Transverse colon (tissue), 4 donors: ENCODE measurements around the gene LONP1.
"Not testable (repeated sequence)": the region's sequence is repeated elsewhere in the genome, so short reads cannot be mapped to it uniquely, and the experiment has no call there.

ENCODE experiments used
- POLR2A ChIP-seq: fragments of 450-650 bp; IDR thresholded peaks from one replicate; pipeline ENCODE4 v1.6.1; 2016; ENCODE audit warnings: antibody characterized with exemption, mild to moderate bottlenecking, moderate library complexity
- POLR2AphosphoS5 ChIP-seq, 3 donors: sonication (generic); formaldehyde crosslinking; IDR thresholded peaks; one replicate each; pipeline ENCODE4 v1.6.1; 2016; ENCODE audit warnings: antibody characterized with exemption in 3 of 3
- TF ChIP-seq, protein P1 (sequence below), 5 experiments: fragments of 200-600 bp in 3 of 5; fragments of 450-650 bp in 2 of 5; sonication (generic) in 3 of 5; IDR thresholded peaks; 1 replicate in 2 of 5; 2 replicates in 3 of 5; pipeline ENCODE4 v1.5.1; 2016 to 2017; ENCODE audit warnings: antibody characterized with exemption in 5 of 5, inconsistent platforms in 3 of 5, mild to moderate bottlenecking in 2 of 5, moderate library complexity in 1 of 5

DNA sequence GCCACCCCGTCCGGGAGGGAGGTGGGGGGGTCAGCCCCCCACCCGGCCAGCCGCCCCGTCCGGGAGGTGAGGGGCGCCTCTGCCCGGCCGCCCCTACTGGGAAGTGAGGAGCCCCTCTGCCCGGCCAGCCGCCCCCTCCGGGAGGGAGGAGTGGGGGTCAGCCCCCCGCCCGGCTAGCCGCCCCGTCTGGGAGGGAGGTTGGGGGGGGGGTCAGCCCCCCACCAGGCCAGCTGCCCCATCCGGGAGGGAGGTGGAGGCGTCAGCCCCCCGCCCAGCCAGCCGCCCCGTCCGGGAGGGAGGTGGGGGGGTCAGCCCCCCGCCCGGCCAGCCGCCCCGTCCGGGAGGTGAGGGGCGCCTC lies 17.9 kb downstream of the LONP1 start:
- TF ChIP-seq, protein P1, sequence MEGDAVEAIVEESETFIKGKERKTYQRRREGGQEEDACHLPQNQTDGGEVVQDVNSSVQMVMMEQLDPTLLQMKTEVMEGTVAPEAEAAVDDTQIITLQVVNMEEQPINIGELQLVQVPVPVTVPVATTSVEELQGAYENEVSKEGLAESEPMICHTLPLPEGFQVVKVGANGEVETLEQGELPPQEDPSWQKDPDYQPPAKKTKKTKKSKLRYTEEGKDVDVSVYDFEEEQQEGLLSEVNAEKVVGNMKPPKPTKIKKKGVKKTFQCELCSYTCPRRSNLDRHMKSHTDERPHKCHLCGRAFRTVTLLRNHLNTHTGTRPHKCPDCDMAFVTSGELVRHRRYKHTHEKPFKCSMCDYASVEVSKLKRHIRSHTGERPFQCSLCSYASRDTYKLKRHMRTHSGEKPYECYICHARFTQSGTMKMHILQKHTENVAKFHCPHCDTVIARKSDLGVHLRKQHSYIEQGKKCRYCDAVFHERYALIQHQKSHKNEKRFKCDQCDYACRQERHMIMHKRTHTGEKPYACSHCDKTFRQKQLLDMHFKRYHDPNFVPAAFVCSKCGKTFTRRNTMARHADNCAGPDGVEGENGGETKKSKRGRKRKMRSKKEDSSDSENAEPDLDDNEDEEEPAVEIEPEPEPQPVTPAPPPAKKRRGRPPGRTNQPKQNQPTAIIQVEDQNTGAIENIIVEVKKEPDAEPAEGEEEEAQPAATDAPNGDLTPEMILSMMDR (IDR thresholded peaks at IDR 0.05) = not testable (repeated sequence)
- not testable (repeated sequence) for TF ChIP-seq POLR2A; POLR2AphosphoS5 (IDR thresholded peaks at IDR 0.05)
